HG03571 (cell line): ENCODE results near the gene CLDND1.

ENCODE experiments used
- ATAC-seq: cut with Tn5 transposase; IDR thresholded peaks from one replicate; pipeline ENCODE4 v1.9.1; 2021; ENCODE audit not compliant: unreplicated experiment

CLDND1 gene

DNA sequence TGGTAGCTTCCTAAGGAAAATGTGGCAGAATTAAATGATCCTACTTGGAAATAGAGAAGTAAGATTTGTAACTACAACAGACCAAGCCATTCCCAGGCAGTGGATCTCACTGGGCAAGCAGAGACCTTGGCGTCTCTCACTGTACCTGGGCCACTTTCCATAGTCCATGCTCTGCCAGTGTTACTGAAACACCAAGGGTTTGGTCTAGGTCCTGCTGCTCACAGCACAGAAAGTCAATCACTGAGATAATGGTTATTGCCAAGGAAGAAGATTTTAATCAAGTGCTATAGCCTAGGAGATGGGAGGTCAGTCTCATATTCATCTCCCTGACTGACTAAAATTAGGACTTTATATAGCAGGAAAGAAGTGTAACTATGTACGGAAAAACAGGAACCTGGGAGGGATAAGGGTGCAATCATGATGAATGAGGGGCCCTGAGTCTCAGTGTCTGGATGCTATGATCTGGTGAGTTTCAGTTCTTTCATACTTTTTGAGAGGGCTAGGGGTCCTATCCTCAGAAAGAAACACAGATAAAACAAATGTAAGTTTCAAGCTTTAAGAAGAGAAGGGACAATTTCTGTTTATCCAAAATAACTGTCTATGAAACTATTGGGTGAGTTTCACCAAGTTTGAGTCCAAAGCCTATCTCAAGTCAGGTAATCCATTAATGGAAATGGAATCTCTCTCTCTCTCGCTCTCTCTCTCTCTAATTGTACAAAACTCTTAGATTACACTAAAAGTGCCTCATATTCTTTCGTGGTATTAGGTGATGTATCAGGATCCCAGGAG, 29.7 kb upstream of the CLDND1 start:
- ATAC-seq, result no peak

DNA sequence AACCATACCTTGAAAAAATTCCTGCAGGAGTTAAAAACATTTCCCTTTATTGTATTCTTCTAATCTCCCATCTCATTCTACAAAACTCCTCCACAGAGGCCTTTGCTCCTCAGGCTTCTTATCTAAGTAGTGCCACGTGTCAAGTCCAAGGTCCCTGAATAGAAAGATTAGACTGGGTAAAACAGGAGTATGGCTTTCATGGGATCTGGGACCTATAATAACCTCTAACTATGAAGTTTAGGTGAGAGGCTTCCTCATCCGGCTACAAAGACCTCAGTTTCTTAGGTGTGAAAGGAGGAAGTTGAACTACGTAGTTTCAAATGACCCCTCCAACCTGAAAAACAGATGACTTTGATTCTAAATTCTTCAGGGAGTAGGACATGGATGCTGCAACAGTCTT, 29.1 kb upstream of the CLDND1 start:
- no peak for ATAC-seq

DNA sequence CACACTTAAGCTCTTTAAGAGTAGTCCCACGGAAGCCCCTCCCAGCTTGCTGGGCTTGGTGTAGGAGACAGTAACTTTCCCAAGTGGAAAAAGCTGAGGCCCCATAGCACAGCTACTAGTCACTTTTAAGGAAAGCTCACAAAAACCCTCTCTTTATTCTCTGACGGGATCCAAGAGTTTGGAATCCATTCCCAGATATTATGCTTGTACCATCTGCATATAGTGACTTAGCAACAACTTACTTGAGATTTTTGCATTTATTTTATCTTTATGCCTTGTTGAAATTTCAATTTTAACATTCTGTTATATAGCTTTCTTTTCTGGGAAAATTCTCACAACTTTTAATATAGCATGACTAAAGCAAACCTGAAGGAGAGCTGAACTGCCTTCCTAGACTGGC, 28.5 kb upstream of the CLDND1 start:
- ATAC-seq, result no peak

DNA sequence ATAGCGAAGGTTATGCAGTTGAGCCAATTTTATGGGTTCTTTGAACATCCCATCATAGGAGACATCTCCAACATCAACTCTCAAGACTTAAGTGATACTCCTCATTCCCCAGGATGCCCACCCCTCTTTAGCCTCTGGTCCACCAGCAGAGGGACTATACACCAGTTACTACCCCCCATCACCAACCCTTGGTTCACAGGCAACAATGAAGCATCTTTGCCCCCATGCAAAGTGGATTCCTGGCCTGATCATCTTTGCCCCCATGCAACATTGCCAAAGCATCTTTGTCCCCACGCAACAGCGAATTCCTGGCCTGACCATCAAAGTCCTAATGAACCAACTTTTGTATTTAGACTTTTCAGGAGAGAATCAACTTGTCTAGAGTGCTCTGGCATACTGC, 28.1 kb upstream of the CLDND1 start:
- no peak for ATAC-seq

DNA sequence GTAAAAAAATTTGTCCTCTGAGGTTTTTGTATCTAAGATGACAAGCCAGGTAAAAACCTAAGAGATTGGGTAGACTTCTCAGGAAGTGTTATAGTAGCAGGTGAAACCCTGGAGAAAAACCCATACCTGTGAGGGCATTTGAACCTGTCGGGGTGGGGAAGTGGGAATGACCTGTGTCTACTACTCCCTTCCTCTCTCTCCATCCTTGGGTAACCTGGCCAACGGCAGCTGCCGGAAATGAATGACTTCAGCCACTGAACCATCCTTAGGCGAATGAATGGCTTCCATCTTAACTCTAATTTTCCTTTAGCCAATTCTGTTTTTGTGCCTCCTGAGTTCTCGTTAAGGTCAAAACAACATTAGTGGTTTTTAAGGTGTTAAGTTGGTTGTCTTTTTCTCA, 25.8 kb upstream of the CLDND1 start:
- no peak for ATAC-seq

DNA sequence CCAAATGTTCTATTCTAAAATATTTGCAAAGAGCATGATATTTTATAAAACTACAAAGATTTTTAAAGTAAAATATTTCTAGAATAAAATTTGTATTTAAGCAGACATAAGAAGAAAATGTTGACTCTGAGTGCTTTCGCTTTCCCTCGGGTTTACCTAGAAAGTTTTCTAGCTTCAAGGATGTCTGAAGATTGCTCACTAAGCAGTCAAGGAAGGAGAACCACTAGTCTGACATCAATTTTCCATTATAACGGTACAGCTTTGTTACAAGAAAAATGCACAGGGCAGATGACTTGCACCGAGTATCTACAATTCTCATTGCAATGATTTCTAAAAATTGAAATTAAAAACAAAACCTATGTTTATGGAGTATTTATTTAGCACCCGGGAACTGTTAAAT, 23.2 kb upstream of the CLDND1 start:
- ATAC-seq, result peak; percentile 46

DNA sequence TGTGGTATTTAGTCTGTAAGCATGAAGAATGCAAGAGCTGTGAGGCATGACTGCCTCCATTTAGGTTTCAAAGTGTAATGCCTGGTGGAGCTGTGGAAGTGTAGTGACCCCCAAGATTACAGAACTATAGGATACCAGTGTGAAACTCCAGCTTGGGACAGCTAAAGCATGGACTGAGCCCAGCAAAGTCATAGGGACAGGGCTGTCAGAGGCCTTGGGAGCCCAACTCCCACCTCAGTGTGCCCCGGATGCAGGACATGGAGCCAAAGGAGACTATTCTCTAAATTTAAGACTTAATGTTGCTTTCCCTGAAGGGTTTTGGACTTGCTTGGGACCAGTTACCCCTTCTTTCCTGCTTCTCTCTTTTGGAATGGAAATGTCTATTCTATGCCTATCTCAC, 19.9 kb upstream of the CLDND1 start:
- ATAC-seq, result no peak

DNA sequence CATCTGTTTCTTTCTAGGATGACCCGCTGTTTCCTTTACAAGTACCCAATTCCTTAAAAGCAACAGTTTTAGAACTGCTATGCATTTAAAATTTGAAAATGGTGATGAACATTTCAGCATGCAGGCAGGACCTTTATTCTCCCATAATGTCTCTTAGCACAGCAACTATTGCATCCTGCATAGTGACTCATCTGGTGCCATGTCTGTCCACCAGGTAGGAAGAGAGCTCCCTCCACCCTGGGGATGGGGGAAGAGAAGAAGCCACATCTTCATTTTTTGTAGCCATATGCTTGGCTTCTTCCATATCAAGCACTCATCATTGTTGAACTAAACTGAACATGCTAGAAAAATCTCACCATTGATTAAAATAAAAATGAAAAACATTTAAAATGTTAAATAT, 19.0 kb upstream of the CLDND1 start:
- no peak for ATAC-seq

DNA sequence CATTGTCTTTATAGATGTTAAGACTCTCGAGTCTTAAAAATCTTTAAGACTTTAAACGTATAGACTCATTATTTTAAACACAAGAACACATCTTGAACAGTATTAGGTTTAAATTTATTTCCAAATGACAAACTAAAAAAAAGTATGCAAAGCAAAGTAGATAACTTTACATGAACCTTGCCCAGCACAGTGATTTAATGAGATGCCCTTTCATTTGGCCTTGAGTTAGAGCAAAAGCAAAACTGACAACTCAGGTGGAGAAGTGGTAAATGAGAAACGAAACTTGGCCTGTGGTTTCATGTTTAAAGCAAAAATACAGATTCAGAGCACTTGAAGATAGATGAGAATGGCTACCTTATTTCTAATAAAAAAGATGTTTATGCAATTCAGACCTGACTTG, 17.6 kb upstream of the CLDND1 start:
- ATAC-seq, result peak; percentile 51

DNA sequence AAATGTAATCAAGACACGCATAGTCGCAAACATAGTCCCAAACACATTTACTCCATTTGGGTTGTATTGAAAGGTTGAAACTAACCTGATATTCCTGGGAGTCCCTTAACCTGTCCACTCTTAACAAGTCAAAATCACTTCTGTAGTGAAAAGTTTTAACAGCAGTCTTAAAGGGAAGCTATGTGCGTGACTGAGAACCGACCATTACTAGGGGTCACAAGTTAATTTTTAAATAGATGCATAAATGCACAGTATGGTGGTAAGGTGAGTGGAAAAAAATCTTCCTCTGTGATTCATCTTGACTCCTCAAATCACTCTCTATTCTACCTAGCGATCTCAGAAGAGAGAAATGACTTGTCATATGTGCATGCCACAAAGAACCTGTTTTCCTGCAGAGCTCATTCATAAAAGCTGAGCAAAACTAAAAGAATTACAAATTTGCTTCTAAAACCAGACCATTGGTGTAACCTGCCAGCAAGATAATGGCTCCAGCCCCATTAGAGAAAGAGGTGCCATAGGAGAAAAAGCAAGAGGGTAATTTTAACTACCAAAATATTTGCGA, 13.8 kb upstream of the CLDND1 start:
- ATAC-seq, result peak; percentile 75

DNA sequence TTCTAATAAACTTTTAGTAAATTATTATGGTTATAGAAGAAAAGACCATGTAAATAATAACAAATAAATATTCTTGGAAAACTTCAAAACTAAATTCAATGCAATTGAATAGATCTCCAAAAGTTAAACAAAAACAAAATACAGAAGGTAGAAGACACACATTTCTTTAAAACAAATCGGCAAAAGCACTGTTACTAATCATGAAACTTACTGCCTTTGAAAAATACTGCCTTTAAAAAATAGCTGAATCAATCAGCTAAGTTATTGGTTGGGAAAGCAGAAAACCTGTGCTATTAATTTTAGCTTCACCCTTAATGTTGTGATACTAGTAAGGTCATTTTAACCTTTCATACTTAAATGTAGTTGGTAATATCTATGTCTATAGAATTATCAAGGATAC, 12.0 kb upstream of the CLDND1 start:
- ATAC-seq, result no peak

DNA sequence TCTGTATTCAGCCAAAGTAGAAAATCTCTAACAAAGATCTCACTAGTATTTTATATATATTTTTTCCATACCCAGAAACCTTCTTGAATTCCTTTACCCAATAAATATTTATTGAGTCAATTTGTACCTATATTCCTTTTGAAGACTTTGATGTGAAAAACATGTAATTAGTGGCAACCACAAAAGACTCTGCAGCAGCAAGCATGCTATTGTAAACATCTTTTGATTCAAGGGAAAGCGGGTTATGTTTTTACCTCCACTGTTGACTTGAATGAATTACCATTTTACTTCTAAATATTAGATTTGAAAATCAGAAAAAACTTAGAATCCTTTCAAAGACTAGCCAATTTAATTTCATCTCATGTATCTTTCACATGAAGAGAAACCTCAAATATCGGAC, 11.5 kb upstream of the CLDND1 start:
- ATAC-seq, result no peak

DNA sequence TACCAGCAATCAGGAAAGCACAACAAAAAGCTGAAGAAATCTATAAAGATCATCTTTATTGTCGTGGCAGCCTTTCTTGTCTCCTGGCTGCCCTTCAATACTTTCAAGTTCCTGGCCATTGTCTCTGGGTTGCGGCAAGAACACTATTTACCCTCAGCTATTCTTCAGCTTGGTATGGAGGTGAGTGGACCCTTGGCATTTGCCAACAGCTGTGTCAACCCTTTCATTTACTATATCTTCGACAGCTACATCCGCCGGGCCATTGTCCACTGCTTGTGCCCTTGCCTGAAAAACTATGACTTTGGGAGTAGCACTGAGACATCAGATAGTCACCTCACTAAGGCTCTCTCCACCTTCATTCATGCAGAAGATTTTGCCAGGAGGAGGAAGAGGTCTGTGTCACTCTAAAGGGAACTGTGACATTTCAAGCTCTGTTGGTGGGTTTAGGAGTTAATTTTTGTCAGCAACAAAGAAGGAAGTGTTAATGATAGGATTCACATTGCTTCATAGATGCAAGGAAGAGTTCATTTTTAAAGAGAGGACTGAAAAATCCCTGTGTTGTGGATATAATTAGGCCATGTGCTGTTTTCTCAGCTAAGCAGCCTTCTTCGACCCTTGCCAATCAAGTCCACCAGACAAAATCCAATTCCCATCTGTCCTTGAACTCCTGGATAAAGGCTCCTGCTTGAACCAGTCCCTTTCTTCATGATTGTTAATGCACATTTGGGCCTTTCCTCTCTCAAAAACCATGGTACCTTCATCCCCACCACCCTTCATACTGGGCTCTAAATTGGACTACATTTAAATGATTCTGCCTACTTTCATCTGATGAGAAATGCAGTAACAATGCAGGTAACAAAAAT, 10.2 kb upstream of the CLDND1 start:
- no peak for ATAC-seq

DNA sequence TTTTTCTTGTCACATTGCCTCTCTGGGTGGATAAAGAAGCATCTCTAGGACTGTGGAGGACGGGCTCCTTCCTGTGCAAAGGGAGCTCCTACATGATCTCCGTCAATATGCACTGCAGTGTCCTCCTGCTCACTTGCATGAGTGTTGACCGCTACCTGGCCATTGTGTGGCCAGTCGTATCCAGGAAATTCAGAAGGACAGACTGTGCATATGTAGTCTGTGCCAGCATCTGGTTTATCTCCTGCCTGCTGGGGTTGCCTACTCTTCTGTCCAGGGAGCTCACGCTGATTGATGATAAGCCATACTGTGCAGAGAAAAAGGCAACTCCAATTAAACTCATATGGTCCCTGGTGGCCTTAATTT, 9.6 kb upstream of the CLDND1 start:
- ATAC-seq, result no peak

DNA sequence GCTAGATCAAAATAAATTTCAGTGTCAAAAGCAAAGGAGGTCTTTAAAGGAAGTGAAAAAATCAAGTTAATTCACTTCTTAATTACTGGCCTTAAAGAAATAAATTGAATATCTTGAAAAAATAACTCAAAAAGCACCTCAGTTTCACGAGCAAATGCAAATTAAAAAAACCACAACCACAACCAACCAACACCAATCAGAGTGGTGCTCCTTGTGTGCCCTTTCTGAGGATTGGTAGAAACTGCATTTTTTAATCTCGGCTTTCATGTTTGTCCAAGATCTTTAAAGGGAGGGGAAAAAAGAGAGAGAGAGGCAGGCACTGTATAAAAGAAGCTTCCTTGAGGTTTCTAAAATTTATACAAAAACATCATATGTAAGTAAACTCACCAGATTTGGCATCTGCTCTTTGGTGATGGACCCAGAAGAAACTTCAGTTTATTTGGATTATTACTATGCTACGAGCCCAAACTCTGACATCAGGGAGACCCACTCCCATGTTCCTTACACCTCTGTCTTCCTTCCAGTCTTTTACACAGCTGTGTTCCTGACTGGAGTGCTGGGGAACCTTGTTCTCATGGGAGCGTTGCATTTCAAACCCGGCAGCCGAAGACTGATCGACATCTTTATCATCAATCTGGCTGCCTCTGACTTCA, 9.0 kb upstream of the CLDND1 start, which contains the start of gene GPR15:
TSS of gene GPR15 (plus strand) at position 357 of the 653 bp plus-strand sequence. CDS start at position 413, 56 bp downstream.
- peak; percentile 19 for ATAC-seq

DNA sequence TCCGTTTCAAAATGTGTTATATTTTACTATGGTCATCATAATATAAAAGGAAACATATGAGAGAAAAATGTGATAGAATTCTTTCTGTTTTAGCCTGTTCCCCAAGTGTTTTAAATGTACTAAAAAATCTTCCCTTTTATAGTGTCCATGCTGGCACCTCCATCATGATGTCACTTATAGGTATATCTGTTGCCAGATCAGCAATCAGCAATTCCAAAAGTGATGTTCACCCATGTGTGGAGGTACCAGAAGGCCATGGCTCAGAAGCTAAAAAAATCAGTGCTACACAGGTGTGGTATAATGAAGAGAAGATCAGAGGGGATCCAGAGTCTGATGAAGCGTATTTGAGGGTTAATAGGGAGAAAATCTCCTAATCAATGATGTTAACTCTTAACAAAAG, 8.0 kb upstream of the CLDND1 start:
- no peak for ATAC-seq

DNA sequence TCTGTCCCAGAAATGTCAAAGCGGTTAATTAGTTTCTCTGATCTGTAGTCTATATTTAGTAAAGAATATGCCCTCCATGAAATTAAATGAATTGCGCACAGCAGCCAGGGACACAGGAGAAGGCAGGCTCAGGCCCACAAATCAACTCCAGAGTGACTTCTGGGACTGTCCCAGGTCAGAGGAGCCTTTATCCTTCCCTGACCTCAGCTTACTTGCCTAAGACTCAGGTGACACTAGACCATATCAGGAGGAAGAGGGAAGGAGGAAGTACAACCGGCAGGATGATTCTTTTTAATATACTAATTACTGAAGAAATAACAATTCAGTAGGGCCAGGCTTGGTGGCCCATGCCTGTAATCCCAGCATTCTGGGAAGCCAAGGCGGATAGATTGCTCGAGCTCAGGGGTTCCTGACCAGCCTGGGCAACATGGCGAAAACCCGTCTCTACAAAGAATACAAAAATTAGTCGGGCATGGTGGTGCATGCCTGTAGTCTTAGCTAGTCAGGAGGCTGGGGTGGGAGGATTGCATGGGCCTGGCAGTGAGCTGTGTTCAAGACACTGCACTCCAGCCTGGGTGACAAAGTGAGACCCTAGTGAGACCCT, 7.3 kb upstream of the CLDND1 start:
- no peak for ATAC-seq

DNA sequence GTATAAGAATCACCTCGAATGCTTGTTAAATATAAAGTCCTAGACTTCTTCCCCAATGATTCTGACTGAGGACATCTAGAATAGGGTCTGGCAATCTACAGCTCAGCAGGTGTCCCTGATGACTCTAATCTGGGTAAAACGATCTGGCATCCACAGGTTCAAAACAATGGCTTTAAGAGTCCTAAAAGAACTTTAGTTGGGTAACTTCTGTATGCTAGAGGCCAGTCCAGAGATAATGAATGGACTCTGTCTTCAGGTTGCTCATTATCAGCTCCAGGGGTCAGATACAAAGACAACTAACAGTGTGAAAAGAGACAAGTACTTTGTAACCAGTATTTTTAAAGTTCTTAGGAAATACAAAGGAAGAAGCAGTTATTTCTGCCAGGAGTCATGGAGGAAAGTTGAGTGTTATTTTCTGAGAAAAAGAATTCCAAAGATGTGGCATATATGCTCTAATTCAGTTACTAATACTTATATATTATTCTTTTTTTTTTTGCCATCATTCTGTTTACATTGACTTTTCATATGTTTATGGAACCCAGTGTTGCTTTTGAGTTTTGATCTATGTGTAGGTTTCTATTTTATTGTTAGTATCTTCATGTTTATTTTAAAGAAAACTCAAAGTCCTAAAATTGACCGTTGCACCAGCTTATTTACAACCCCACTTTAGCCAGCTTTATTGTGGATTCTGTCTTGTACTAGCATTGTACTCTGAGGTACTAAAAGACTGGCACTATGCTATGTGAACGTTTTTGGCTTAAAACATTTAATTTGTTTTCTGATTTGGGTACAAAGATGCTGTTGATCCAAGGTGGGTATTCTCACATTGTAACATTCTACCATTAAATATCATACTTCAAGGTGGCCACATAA, 6.0 kb upstream of the CLDND1 start:
- no peak for ATAC-seq

DNA sequence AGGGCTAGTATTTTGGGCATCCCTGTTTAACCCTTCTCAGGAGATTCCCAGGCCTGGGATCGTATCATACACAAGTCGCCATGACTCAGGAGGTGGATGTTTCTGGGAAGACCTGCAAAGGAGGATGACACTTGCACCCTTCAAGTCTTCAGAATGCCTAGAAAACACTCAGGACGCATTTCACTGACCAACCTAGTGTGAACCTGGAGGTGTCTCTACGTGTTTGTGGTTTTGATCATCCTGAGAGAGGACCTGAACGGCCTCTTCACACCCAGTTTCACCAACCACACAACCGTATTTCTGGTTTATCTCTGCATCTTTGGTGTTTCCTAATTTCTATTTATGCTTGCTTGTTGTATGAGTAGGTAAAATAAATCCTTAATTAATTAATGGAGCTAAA, 2.8 kb upstream of the CLDND1 start:
- no peak for ATAC-seq

DNA sequence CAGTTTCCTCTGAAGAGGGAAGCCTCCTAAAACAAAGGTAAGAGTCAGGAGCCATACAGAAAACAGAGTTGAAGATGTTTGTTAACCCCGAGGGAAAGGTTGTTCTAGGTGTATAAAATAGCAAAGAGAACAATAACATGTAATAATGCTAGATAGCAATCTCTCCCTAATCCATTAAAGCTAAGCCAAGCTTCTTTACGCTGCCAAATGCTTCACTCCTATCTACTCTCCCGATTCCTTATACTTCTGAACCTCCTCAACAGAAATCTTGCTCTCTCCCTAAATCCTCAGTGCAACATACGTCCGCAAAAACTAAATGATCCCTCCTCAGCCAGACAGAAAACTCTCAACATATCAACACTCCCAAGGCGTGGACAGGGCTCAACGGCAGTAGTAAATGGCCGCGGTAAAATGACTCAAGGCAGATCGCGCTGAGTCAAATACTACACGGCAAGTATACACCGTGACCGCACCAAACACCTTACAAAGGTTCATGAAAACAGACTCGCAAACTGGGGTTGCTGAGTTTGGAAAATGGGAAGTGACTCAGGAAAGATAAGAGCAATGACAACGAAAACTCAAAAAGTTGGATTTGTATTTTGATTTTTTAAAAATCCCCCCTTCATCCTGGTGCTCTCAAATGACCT, 682 bp downstream of the CLDND1 start:
- ATAC-seq, result peak; percentile 38
